Fibroblast of pulmonary artery (primary cell): ENCODE data around the gene EPN2.
A peak's percentile ranks its signal among the peaks of the same experiment; 100 is the strongest.
"Not testable (repeated sequence)": the region's sequence is repeated elsewhere in the genome, so short reads cannot be mapped to it uniquely, and the experiment has no call there.

Experiments
- DNase-seq: peaks from one replicate; pipeline ENCODE4 v3.0.0-alpha.2; 2010; ENCODE audit warnings: low read depth
- H3K4me3 ChIP-seq: replicated peaks from 2 replicates; pipeline ENCODE4 v1.5.1; 2011; ENCODE audit warnings: low read depth, mild to moderate bottlenecking, control low read depth, low read length, moderate library complexity
- TF ChIP-seq, protein P1 (sequence below): IDR thresholded peaks from 2 replicates; pipeline ENCODE4 v1.5.1; 2011; ENCODE audit warnings: mild to moderate bottlenecking, control low read depth, low read length, inconsistent platforms; ENCODE audit errors: missing control alignments

EPN2 gene

GRCh38 chr17:19345067-19345460 is 107.9 kb downstream of the EPN2 start:
- TF ChIP-seq, protein P1, sequence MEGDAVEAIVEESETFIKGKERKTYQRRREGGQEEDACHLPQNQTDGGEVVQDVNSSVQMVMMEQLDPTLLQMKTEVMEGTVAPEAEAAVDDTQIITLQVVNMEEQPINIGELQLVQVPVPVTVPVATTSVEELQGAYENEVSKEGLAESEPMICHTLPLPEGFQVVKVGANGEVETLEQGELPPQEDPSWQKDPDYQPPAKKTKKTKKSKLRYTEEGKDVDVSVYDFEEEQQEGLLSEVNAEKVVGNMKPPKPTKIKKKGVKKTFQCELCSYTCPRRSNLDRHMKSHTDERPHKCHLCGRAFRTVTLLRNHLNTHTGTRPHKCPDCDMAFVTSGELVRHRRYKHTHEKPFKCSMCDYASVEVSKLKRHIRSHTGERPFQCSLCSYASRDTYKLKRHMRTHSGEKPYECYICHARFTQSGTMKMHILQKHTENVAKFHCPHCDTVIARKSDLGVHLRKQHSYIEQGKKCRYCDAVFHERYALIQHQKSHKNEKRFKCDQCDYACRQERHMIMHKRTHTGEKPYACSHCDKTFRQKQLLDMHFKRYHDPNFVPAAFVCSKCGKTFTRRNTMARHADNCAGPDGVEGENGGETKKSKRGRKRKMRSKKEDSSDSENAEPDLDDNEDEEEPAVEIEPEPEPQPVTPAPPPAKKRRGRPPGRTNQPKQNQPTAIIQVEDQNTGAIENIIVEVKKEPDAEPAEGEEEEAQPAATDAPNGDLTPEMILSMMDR, result no peak
- H3K4me3 ChIP-seq, result no peak overlapping the region
- DNase-seq, result no peak

GRCh38 chr17:19345486-19346350 is 108.6 kb downstream of the EPN2 start:
- TF ChIP-seq, protein P1, result no peak
- no peak for DNase-seq
- no peak overlapping the region for H3K4me3 ChIP-seq

- DNase-seq, result peak; percentile 92
Measured at GRCh38 chr17:19346351-19347255, 109.4 kb downstream of the EPN2 start.

DNA sequence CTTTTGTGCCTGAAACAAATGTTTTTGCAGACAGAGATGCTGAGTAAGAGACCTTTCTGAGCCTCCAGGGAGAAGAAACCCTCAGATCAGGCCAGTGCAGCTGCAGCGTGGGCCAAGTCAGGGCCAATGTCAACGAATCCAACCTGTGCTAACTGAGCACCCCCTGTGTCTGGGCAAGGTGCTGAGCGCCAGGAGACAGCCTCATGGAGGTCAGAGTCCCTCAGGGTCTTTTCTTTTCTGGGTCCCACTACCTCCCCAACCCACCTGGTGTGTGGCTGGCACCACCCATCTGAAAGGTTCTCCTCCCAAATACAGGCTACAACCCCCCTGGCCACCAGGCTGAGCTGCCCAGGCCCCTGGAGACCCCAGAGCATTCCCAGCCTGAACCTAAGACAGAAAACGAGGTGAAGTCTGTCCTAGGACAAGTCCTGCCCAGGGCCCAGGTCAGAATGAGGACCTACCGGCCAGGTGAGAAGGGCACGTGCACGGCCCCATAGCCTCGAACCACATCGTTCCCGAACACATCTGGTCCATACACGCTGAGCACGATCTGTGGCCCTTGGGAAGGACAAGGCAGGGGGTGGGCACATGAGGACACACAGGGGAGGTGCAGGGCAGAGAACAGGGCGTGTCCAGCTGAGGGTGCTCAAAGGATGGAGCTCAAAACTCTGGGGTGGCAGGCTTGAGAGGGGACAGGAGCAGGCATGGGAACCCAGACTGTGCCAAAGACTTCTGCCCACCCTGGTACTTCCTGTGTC is 110.3 kb downstream of the EPN2 start:
- no peak for DNase-seq
- TF ChIP-seq, protein P1, result no peak
- H3K4me3 ChIP-seq, result no peak overlapping the region

More at GRCh38 chr17:19346351-19347255, 109.4 kb downstream of the EPN2 start:
- no peak overlapping the region for H3K4me3 ChIP-seq
- TF ChIP-seq, protein P1, result no peak

- TF ChIP-seq, protein P1, result no peak
Measured at GRCh38 chr17:19348081-19348650, 111.0 kb downstream of the EPN2 start.

GRCh38 chr17:19348806-19349205 is 111.6 kb downstream of the EPN2 start:
- TF ChIP-seq, protein P1, result no peak
- no peak overlapping the region for H3K4me3 ChIP-seq
- no peak for DNase-seq

More at GRCh38 chr17:19348081-19348650, 111.0 kb downstream of the EPN2 start:
- DNase-seq, result no peak
- no peak overlapping the region for H3K4me3 ChIP-seq

GRCh38 chr17:19353401-19353800 is 116.2 kb downstream of the EPN2 start:
- not testable (repeated sequence) for DNase-seq, H3K4me3 ChIP-seq
